ACC112 (cell line): ENCODE measurements around the gene NLRP11.

Experiments used
- H2AFZ ChIP-seq: fragments of 200-600 bp; sonication (generic); one replicate; pipeline ENCODE4 v1.6.0; 2017; ENCODE audit warnings: antibody characterized with exemption, low read length; ENCODE audit not compliant: unreplicated experiment
- H3K27ac ChIP-seq: fragments of 200-600 bp; sonication (generic); 2 replicates; pipeline ENCODE4 v1.5.1; 2014; ENCODE audit warnings: low read depth, mild to moderate bottlenecking, antibody characterized with exemption, low read length, moderate library complexity
- H3K27me3 ChIP-seq: fragments of 200-600 bp; sonication (generic); 2 replicates; pipeline ENCODE4 v1.6.1; 2014; ENCODE audit warnings: mild to moderate bottlenecking, antibody characterized with exemption, low read length, moderate library complexity, mixed read lengths; ENCODE audit not compliant: insufficient read depth
- H3K36me3 ChIP-seq: fragments of 200-600 bp; sonication (generic); 2 replicates; pipeline ENCODE4 v1.6.1; 2016; ENCODE audit warnings: mild to moderate bottlenecking, antibody characterized with exemption, low read length, moderate library complexity, mixed read lengths; ENCODE audit not compliant: insufficient read depth
- H3K4me1 ChIP-seq: fragments of 200-600 bp; sonication (generic); one replicate; pipeline ENCODE4 v1.6.1; 2016; ENCODE audit warnings: low read length, mixed read lengths; ENCODE audit not compliant: insufficient read depth, unreplicated experiment, control insufficient read depth
- H3K4me3 ChIP-seq: fragments of 200-600 bp; sonication (generic); 2 replicates; pipeline ENCODE4 v1.5.1; 2014; ENCODE audit warnings: mild to moderate bottlenecking, low read depth, low read length
- H3K79me2 ChIP-seq: fragments of 200-600 bp; sonication (generic); one replicate; pipeline ENCODE4 v1.6.0; 2016; ENCODE audit warnings: low read length; ENCODE audit not compliant: control insufficient read depth, unreplicated experiment, insufficient read depth

NLRP11 gene

GRCh38 chr19:55831846-55832245, at the start of gene NLRP11:
TSS of gene NLRP11 (minus strand) at chr19:55831999. CDS start at chr19:55818174, 13,825 bp downstream.
- Histone ChIP-seq H3K79me2 (no peaks in the 10 kb centered on the region), H3K27ac (no peak within 1 kb of the TSS), H3K36me3 (no peaks in the 10 kb centered on the region), H3K27me3 (no peaks in the 10 kb centered on the region), H3K4me1 (no peaks in the 10 kb centered on the region), H2AFZ (no peak within 1 kb of the TSS), H3K4me3 (no peak within 1 kb of the TSS)

- Histone ChIP-seq H3K4me1 (no peaks in the 10 kb centered on the region), H3K79me2 (no peaks in the 10 kb centered on the region), H3K36me3 (no peaks in the 10 kb centered on the region), H3K27ac (no peak overlapping the region), H2AFZ (no peak overlapping the region), H3K4me3 (no peak overlapping the region), H3K27me3 (no peaks in the 10 kb centered on the region)
Measured at GRCh38 chr19:55877211-55877610, 45.4 kb upstream of the NLRP11 start.

- Histone ChIP-seq H3K36me3 (no peaks in the 10 kb centered on the region), H3K79me2 (no peaks in the 10 kb centered on the region), H3K27me3 (no peaks in the 10 kb centered on the region), H2AFZ (no peak overlapping the region), H3K4me1 (no peaks in the 10 kb centered on the region), H3K27ac (no peak overlapping the region), H3K4me3 (no peak overlapping the region)
Measured at GRCh38 chr19:55870736-55871135, 38.9 kb upstream of the NLRP11 start.

GRCh38 chr19:55867101-55867500, 35.3 kb upstream of the NLRP11 start:
- Histone ChIP-seq H3K27me3 (no peaks in the 10 kb centered on the region), H3K36me3 (no peaks in the 10 kb centered on the region), H3K4me3 (no peak overlapping the region), H3K4me1 (no peaks in the 10 kb centered on the region), H2AFZ (no peak overlapping the region), H3K27ac (no peak overlapping the region), H3K79me2 (no peaks in the 10 kb centered on the region)

- Histone ChIP-seq H3K4me1 (no peaks in the 10 kb centered on the region), H3K4me3 (no peak overlapping the region), H3K27me3 (no peaks in the 10 kb centered on the region), H3K79me2 (no peaks in the 10 kb centered on the region), H3K27ac (no peak overlapping the region), H2AFZ (no peak overlapping the region), H3K36me3 (no peaks in the 10 kb centered on the region)
Measured at GRCh38 chr19:55866521-55866920, 34.7 kb upstream of the NLRP11 start.

GRCh38 chr19:55858969-55859368, 27.2 kb upstream of the NLRP11 start:
- H3K4me3 ChIP-seq: no peak overlapping the region
- H3K4me1 ChIP-seq: no peaks in the 10 kb centered on the region
- H3K27me3 ChIP-seq: no peaks in the 10 kb centered on the region
- H2AFZ ChIP-seq: no peak overlapping the region
- no peak overlapping the region for H3K27ac ChIP-seq
- H3K79me2 ChIP-seq: no peaks in the 10 kb centered on the region
- H3K36me3 ChIP-seq: no peaks in the 10 kb centered on the region

GRCh38 chr19:55858401-55858800, 26.6 kb upstream of the NLRP11 start:
- Histone ChIP-seq H2AFZ (no peak overlapping the region), H3K4me1 (no peaks in the 10 kb centered on the region), H3K36me3 (no peaks in the 10 kb centered on the region), H3K4me3 (no peak overlapping the region), H3K27ac (no peak overlapping the region), H3K27me3 (no peaks in the 10 kb centered on the region), H3K79me2 (no peaks in the 10 kb centered on the region)

- H3K36me3 ChIP-seq: no peaks in the 10 kb centered on the region
- no peaks in the 10 kb centered on the region for H3K27me3 ChIP-seq
- H3K4me1 ChIP-seq: no peaks in the 10 kb centered on the region
- no peaks in the 10 kb centered on the region for H3K79me2 ChIP-seq
- no peak overlapping the region for H3K4me3 ChIP-seq
- no peak overlapping the region for H2AFZ ChIP-seq
- no peak overlapping the region for H3K27ac ChIP-seq
Measured at GRCh38 chr19:55857974-55858373, 26.2 kb upstream of the NLRP11 start.

- no peaks in the 10 kb centered on the region for H3K36me3 ChIP-seq
- no peaks in the 10 kb centered on the region for H3K79me2 ChIP-seq
- no peaks in the 10 kb centered on the region for H3K27me3 ChIP-seq
- no peak overlapping the region for H2AFZ ChIP-seq
- H3K4me3 ChIP-seq: no peak overlapping the region
- no peak overlapping the region for H3K27ac ChIP-seq
- no peaks in the 10 kb centered on the region for H3K4me1 ChIP-seq
Measured at GRCh38 chr19:55857149-55857548, 25.4 kb upstream of the NLRP11 start.

- Histone ChIP-seq H3K27ac (no peak overlapping the region), H3K4me1 (no peaks in the 10 kb centered on the region), H3K79me2 (no peaks in the 10 kb centered on the region), H2AFZ (no peak overlapping the region), H3K36me3 (no peaks in the 10 kb centered on the region), H3K4me3 (no peak overlapping the region), H3K27me3 (no peaks in the 10 kb centered on the region)
Measured at GRCh38 chr19:55855160-55855559, 23.4 kb upstream of the NLRP11 start.

- Histone ChIP-seq H3K79me2 (no peaks in the 10 kb centered on the region), H3K27me3 (no peaks in the 10 kb centered on the region), H3K4me1 (no peaks in the 10 kb centered on the region), H3K36me3 (no peaks in the 10 kb centered on the region), H3K27ac (no peak overlapping the region), H3K4me3 (no peak overlapping the region), H2AFZ (no peak overlapping the region)
Measured at GRCh38 chr19:55838906-55839305, 7.1 kb upstream of the NLRP11 start.
